GM13976 (cell line): ENCODE data around the gene KCNIP1.

ENCODE experiments used
- DNase-seq: peaks from one replicate; pipeline ENCODE4 v3.0.0; 2012; ENCODE audit warnings: low spot score
- in situ Hi-C: fragments of 300-500 bp; cut with MboI; formaldehyde crosslinking; loops from one replicate; pipeline ENCODE4 v1.12.0; 2022; ENCODE audit warnings: low sequenced_read_pairs, mixed read lengths, inconsistent platforms; ENCODE audit not compliant: unreplicated experiment
- TF ChIP-seq, protein P1 (sequence below): IDR thresholded peaks from 2 replicates; pipeline ENCODE4 v1.5.1; 2012; ENCODE audit warnings: borderline replicate concordance, mild to moderate bottlenecking; ENCODE audit not compliant: insufficient read depth; ENCODE audit errors: extremely low read depth, missing control alignments, control extremely low read depth

The KCNIP1 gene

GRCh38 chr5:170626507-170627150, 122.8 kb downstream of the KCNIP1 start:
- in situ Hi-C loops: no loop called here
- DNase-seq: no peak

GRCh38 chr5:170627271-170627670, 123.5 kb downstream of the KCNIP1 start:
- TF ChIP-seq, protein P1, sequence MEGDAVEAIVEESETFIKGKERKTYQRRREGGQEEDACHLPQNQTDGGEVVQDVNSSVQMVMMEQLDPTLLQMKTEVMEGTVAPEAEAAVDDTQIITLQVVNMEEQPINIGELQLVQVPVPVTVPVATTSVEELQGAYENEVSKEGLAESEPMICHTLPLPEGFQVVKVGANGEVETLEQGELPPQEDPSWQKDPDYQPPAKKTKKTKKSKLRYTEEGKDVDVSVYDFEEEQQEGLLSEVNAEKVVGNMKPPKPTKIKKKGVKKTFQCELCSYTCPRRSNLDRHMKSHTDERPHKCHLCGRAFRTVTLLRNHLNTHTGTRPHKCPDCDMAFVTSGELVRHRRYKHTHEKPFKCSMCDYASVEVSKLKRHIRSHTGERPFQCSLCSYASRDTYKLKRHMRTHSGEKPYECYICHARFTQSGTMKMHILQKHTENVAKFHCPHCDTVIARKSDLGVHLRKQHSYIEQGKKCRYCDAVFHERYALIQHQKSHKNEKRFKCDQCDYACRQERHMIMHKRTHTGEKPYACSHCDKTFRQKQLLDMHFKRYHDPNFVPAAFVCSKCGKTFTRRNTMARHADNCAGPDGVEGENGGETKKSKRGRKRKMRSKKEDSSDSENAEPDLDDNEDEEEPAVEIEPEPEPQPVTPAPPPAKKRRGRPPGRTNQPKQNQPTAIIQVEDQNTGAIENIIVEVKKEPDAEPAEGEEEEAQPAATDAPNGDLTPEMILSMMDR: no peak
- in situ Hi-C loops: no loop called here
- no peak for DNase-seq

More at GRCh38 chr5:170626507-170627150, 122.8 kb downstream of the KCNIP1 start:
- TF ChIP-seq, protein P1: no peak

- no peak for DNase-seq
- in situ Hi-C loops: no loop called here
- TF ChIP-seq, protein P1: no peak
Measured at GRCh38 chr5:170628028-170628427, 124.2 kb downstream of the KCNIP1 start.

DNA sequence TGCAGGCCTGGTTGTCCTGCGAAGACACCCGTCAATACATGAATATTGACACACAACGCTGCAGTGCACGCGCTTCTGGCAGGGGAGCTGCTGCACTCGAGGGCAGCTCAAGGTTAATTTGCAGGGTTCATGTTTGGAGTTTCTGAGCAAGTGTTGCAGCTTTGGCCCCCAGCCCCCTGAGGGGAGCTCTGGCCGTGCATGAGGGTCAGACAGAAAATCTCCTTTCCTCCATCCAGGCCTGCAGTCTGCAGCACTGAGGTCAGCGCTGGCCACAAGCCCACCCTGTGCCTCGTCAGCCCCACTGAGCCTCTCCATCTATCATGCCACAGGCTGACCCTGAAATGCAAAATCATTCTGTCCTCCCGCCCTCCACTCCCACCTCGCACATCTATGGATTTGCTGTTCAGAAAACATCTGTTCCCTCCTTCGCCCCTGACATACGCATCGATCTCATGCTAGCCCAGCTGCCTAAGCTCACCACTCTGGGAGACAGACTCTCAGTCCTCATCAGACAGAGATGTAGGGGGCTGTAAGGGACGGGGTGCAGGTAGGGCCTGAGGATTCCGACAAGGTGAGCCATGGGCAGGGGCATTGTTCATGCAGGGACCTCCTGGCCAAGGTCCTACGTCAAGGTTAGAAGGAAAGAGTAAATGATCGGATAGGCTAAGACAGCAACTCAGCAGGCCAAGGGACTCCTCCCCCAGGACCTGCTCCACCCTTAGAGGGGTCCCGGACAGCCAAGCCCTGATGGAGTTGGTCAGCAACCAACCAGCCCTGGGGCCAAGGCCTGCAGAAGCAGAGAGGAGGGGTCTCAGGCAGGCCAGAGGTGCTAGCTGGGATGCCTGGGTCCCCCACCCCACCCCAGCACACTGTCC, 125.1 kb downstream of the KCNIP1 start:
- DNase-seq: no peak
- in situ Hi-C loops: no loop called here
- TF ChIP-seq, protein P1: no peak

DNA sequence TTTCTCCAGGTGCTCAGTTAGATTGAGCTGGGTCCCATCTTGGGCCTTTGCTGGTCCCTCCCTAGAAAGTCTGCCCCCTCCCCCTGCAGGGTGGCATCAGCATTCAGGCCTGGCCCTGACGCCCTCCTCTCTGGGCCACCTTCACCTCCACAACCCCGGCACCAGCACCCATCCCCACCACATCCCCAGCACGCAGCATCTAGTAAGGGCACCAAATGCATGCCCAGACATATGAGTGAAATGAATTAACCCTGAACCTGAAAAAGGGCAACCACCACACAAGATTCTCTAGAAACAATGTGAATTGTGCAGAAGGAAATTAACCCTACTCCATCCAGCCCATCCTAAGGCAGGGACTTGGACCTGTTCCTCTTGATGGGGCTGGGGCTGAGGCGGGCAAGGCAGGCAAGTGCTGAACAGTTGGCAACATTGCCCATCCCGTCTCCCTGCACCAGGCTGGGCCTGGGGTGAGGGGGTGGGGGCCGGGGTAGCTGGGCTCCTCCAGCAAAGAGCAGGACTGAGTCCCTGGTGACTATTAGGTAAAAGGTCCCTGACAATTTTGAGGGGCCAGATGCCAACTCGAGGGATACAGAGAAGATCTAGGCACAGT, 125.9 kb downstream of the KCNIP1 start:
- TF ChIP-seq, protein P1: no peak
- in situ Hi-C loops: no loop called here
- no peak for DNase-seq

- in situ Hi-C loops: no loop called here
- TF ChIP-seq, protein P1: no peak
- DNase-seq: no peak
Measured at GRCh38 chr5:170630226-170630625, 126.4 kb downstream of the KCNIP1 start.
